Measurements from ENCODE around the gene FRMD5.

FRMD5 gene

DNA sequence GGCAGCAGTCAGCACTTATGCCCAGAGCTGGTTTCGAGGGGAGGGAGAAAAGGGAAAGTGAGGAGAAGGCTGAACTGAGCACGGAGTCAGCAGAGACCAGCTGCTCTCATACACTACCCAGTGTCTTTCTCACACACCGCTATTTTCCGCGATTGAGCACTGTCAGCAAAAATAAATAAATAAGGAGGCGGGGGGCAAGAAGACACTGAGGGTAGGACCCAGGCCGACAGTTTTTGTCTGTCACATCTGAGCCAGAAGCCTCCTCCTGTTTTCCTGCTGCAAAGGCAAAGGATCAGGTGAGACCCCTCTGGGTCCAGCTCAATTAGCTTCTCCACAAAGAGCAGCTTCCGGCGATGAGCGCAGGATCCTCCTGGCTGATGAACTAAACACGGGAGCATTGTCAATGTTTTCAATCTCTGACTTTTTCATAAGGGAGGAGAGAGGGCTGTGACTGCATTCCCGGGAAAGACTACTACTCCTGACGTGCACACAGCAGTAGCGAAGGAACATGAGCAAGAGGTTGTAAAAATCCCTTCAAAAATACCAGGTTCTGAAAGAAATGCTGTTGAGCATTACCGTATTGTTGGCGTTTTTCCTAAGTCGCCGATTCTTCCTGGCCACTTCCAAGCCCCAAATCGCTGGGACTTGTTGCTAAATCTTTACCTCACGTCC lies 1.3 kb downstream of the FRMD5 start:
- Histone ChIP-seq H3K9ac (ENCODE audit: low read length) (no peak overlapping the region), H3K36me3 (replicated peaks; ENCODE audit: insufficient read depth, low read length) (no peaks in the 10 kb centered on the region), H4K20me1 (ENCODE audit: insufficient read depth, low read length) (peaks cover 6% of the 10 kb centered on the region; the same call in 1 of the 2 replicates), H3K27ac (ENCODE audit: low read length) (no peak overlapping the region), H3K4me2 (ENCODE audit: low read depth, low read length) (peak overlapping the region; percentile 79), H3K79me2 (ENCODE audit: low read length) (no peaks in the 10 kb centered on the region), H3K4me1 (ENCODE audit: low read length) (peaks cover 18% of the 10 kb centered on the region; the same call in 1 of the 2 replicates), H3F3A (ENCODE audit: insufficient read depth, low read length) (peaks cover 12% of the 10 kb centered on the region; the same call in 1 of the 2 replicates), H3K27me3 (replicated peaks; ENCODE audit: insufficient read depth, low read length) (peaks cover 14% of the 10 kb centered on the region), H3K4me3 (ENCODE audit: low read length) (peak overlapping the region; percentile 71), H3K9me2 (replicated peaks; ENCODE audit: insufficient read depth, low read length) (no peaks in the 10 kb centered on the region), H3K9me3 (replicated peaks; ENCODE audit: insufficient read depth, low read length) (no peaks in the 10 kb centered on the region), H2AFZ (ENCODE audit: low read length) (peak overlapping the region; percentile 80)
- peak; percentile 67 for DNase-seq
- TF ChIP-seq, protein P1, sequence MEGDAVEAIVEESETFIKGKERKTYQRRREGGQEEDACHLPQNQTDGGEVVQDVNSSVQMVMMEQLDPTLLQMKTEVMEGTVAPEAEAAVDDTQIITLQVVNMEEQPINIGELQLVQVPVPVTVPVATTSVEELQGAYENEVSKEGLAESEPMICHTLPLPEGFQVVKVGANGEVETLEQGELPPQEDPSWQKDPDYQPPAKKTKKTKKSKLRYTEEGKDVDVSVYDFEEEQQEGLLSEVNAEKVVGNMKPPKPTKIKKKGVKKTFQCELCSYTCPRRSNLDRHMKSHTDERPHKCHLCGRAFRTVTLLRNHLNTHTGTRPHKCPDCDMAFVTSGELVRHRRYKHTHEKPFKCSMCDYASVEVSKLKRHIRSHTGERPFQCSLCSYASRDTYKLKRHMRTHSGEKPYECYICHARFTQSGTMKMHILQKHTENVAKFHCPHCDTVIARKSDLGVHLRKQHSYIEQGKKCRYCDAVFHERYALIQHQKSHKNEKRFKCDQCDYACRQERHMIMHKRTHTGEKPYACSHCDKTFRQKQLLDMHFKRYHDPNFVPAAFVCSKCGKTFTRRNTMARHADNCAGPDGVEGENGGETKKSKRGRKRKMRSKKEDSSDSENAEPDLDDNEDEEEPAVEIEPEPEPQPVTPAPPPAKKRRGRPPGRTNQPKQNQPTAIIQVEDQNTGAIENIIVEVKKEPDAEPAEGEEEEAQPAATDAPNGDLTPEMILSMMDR (IDR thresholded peaks at IDR 0.05; ENCODE audit: low read length): no peak
- TF ChIP-seq EZH2phosphoT487 (IDR thresholded peaks at IDR 0.05; ENCODE audit: low read length) (no peak), EZH2 (optimal IDR thresholded peaks at IDR 0.05; ENCODE audit: low read depth, low read length) (no peak)

GRCh38 chr15:44188795-44189194 lies 6.3 kb downstream of the FRMD5 start:
- no peaks in the 10 kb centered on the region for H3K9me3 ChIP-seq (replicated peaks; ENCODE audit: insufficient read depth, low read length)
- peaks cover 8% of the 10 kb centered on the region for H3K27me3 ChIP-seq (replicated peaks; ENCODE audit: insufficient read depth, low read length)
- H3K79me2 ChIP-seq (ENCODE audit: low read length): no peaks in the 10 kb centered on the region
- TF ChIP-seq EZH2phosphoT487 (IDR thresholded peaks at IDR 0.05; ENCODE audit: low read length) (no peak), EZH2 (optimal IDR thresholded peaks at IDR 0.05; ENCODE audit: low read depth, low read length) (no peak)
- TF ChIP-seq, protein P1 (IDR thresholded peaks at IDR 0.05; ENCODE audit: low read length): no peak
- H3K4me3 ChIP-seq (ENCODE audit: low read length): no peak overlapping the region
- H2AFZ ChIP-seq (ENCODE audit: low read length): no peak overlapping the region
- H4K20me1 ChIP-seq (ENCODE audit: insufficient read depth, low read length): peaks cover 6% of the 10 kb centered on the region; the same call in 1 of the 2 replicates
- H3F3A ChIP-seq (ENCODE audit: insufficient read depth, low read length): peaks cover 9% of the 10 kb centered on the region; the same call in 1 of the 2 replicates
- no peak overlapping the region for H3K4me2 ChIP-seq (ENCODE audit: low read depth, low read length)
- DNase-seq: no peak
- no peaks in the 10 kb centered on the region for H3K9me2 ChIP-seq (replicated peaks; ENCODE audit: insufficient read depth, low read length)
- no peak overlapping the region for H3K27ac ChIP-seq (ENCODE audit: low read length)
- no peaks in the 10 kb centered on the region for H3K36me3 ChIP-seq (replicated peaks; ENCODE audit: insufficient read depth, low read length)
- peaks cover 6% of the 10 kb centered on the region; the same call in 1 of the 2 replicates for H3K4me1 ChIP-seq (ENCODE audit: low read length)
- H3K9ac ChIP-seq (ENCODE audit: low read length): no peak overlapping the region

- no peak overlapping the region for H3K4me2 ChIP-seq (ENCODE audit: low read depth, low read length)
- H3K27me3 ChIP-seq (replicated peaks; ENCODE audit: insufficient read depth, low read length): no peaks in the 10 kb centered on the region
- no peaks in the 10 kb centered on the region for H3K9me2 ChIP-seq (replicated peaks; ENCODE audit: insufficient read depth, low read length)
- no peaks in the 10 kb centered on the region for H3K36me3 ChIP-seq (replicated peaks; ENCODE audit: insufficient read depth, low read length)
- TF ChIP-seq EZH2 (optimal IDR thresholded peaks at IDR 0.05; ENCODE audit: low read depth, low read length) (no peak), EZH2phosphoT487 (IDR thresholded peaks at IDR 0.05; ENCODE audit: low read length) (no peak)
- TF ChIP-seq, protein P1 (IDR thresholded peaks at IDR 0.05; ENCODE audit: low read length): no peak
- no peaks in the 10 kb centered on the region for H3K4me1 ChIP-seq (ENCODE audit: low read length)
- H3K9me3 ChIP-seq (replicated peaks; ENCODE audit: insufficient read depth, low read length): no peaks in the 10 kb centered on the region
- DNase-seq: no peak
- no peak overlapping the region for H2AFZ ChIP-seq (ENCODE audit: low read length)
- H3K79me2 ChIP-seq (ENCODE audit: low read length): no peaks in the 10 kb centered on the region
- H4K20me1 ChIP-seq (ENCODE audit: insufficient read depth, low read length): no peaks in the 10 kb centered on the region
- H3F3A ChIP-seq (ENCODE audit: insufficient read depth, low read length): no peaks in the 10 kb centered on the region
- no peak overlapping the region for H3K9ac ChIP-seq (ENCODE audit: low read length)
- H3K27ac ChIP-seq (ENCODE audit: low read length): no peak overlapping the region
- H3K4me3 ChIP-seq (ENCODE audit: low read length): no peak overlapping the region
Observed at GRCh38 chr15:44186705-44187104, 8.4 kb downstream of the FRMD5 start.

All from MM.1S (cell line).